CD4-positive, alpha-beta memory T cell (primary cell): ENCODE results near the gene CSE1L. TPM values are rescaled to one million over a fixed set of nuclear protein-coding genes. Genes with fewer than 3 reads are reported as not detected.
"Not testable (repeated sequence)": the region's sequence is repeated elsewhere in the genome, so short reads cannot be mapped to it uniquely, and the experiment has no call there.

ENCODE experiments used
- CTCF ChIA-PET: fragments of 350-600 bp; sonication (Branson Sonifier 250); formaldehyde crosslinking; loops from one replicate; lab custom pipeline; 2021; ENCODE audit warnings: inconsistent platforms; ENCODE audit not compliant: partially characterized antibody; lab: Charles Lee
- POLR2A ChIA-PET: fragments of 350-600 bp; sonication (Branson Sonifier 250); formaldehyde crosslinking; loops from one replicate; lab custom pipeline; 2021; ENCODE audit not compliant: partially characterized antibody; lab: Charles Lee
- DNase-seq, 5 donors: peaks; one replicate each; pipeline versions ENCODE4 v3.0.0 to v3.0.0-alpha.2; 2020 to 2022; ENCODE audit warnings: mixed read lengths in 1 of 5
- H3K27ac ChIP-seq: one replicate; pipeline ENCODE4 v1.7.0; 2013; ENCODE audit warnings: low read depth, low read length
- H3K27me3 ChIP-seq: 2 replicates; pipeline ENCODE4 v1.7.0; 2013; ENCODE audit warnings: mild to moderate bottlenecking, low read length, moderate library complexity; ENCODE audit not compliant: insufficient read depth
- H3K36me3 ChIP-seq: 2 replicates; pipeline ENCODE4 v1.7.0; 2013; ENCODE audit warnings: mild to moderate bottlenecking, low read length, moderate library complexity; ENCODE audit not compliant: insufficient read depth
- H3K4me1 ChIP-seq: 2 replicates; pipeline ENCODE4 v1.7.0; 2013; ENCODE audit warnings: mild to moderate bottlenecking, low read length, moderate library complexity; ENCODE audit not compliant: insufficient read depth
- H3K4me3 ChIP-seq, 2 donors: one replicate each; pipeline ENCODE4 v1.7.0; 2013; ENCODE audit warnings: low read length in 2 of 2, mild to moderate bottlenecking in 1 of 2
- H3K9me3 ChIP-seq, 2 donors: one replicate each; pipeline ENCODE4 v1.7.0; 2013; ENCODE audit warnings: low read length in 2 of 2, control low read depth in 1 of 2; ENCODE audit not compliant: control insufficient read depth in 1 of 2
- H3K27ac Mint-ChIP-seq, 7 donors: one replicate each; pipeline ENCODE4 v1.8.0; 2020 to 2021; ENCODE audit warnings: mixed read lengths in 7 of 7, mild to moderate bottlenecking in 6 of 7, inconsistent platforms in 3 of 7, moderate library complexity in 3 of 7
- H3K27me3 Mint-ChIP-seq, 2 donors: one replicate each; pipeline ENCODE4 v1.8.0; 2020 to 2021; ENCODE audit warnings: mixed read lengths in 2 of 2
- H3K36me3 Mint-ChIP-seq, 2 donors: one replicate each; pipeline ENCODE4 v1.8.0; 2020 to 2021; ENCODE audit warnings: mixed read lengths in 2 of 2, inconsistent platforms in 1 of 2, mild to moderate bottlenecking in 1 of 2
- H3K4me1 Mint-ChIP-seq, 4 donors: one replicate each; pipeline ENCODE4 v1.8.0; 2020 to 2021; ENCODE audit warnings: mixed read lengths in 4 of 4, mild to moderate bottlenecking in 1 of 4
- H3K4me3 Mint-ChIP-seq, 8 donors: one replicate each; pipeline ENCODE4 v1.8.0; 2020 to 2021; ENCODE audit warnings: mixed read lengths in 8 of 8, mild to moderate bottlenecking in 7 of 8, moderate library complexity in 6 of 8, inconsistent platforms in 3 of 8
- H3K9me3 Mint-ChIP-seq, 8 donors: one replicate each; pipeline ENCODE4 v1.8.0; 2020 to 2021; ENCODE audit warnings: mixed read lengths in 8 of 8, mild to moderate bottlenecking in 5 of 8, inconsistent platforms in 3 of 8, moderate library complexity in 1 of 8
- intact Hi-C: fragments of 100-400 bp; cut with micrococcal nuclease; formaldehyde crosslinking; loops from one replicate; pipeline ENCODE4 v1.15.1; 2023
- polyA plus RNA-seq, 2 donors: library from polyadenylated mRNA; unstranded; fragments of 300-500 nt; fragmentation: Illumina TruSeq; gene quantifications; one replicate each; pipeline ENCODE4 v1.2.3, GENCODE V29; 2021
- total RNA-seq, 2 experiments: library from RNA; stranded (reverse); gene quantifications; one replicate each; pipeline ENCODE4 v1.2.3, GENCODE V29; 2021

CSE1L gene
- total and polyA plus RNA-seq, 4 experiments from 2014 or later, result 24.1 to 45.8 (median 40.9) TPM

DNA sequence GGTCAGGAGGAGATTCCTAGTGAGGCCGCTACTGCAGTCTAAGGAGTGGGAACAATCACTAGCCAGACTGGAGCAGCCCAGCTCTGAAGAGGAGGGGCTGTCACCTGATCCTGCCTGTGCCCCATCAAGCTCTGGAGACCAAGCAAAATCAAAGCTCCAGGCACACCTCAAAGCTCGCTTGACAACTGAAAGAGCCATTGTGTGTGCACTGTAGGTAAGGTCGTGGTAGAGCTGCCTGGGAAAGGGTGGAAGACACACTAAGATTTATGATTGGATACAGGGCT is 58.2 kb downstream of the CSE1L start:
- CTCF ChIA-PET, result interaction anchor here (1.1 kb wide), 1 partner anchor 24 kb away, joined by 4 read pairs; no protein-coding TSS in a partner anchor
- Histone ChIP-seq H3K36me3 (peaks cover 14% of the 10 kb centered on the region), H3K4me1 (no peaks in the 10 kb centered on the region), H3K27ac (no peak overlapping the region), H3K27me3 (no peaks in the 10 kb centered on the region), H3K9me3 (no peaks in the 10 kb centered on the region), H3K4me3 (no peak overlapping the region)
- Mint-ChIP-seq H3K9me3 (no peaks in the 10 kb centered on the region), H3K36me3 (peaks cover 34 to 37% of the 10 kb centered on the region in 2 donors), H3K27me3 (no peaks in the 10 kb centered on the region), H3K4me1 (peaks cover 7 to 24% (median 12%) of the 10 kb centered on the region in 4 donors), H3K4me3 (no peak overlapping the region), H3K27ac (peak overlapping the region in 2 of 7 donors; percentile 60 to 77)
- POLR2A ChIA-PET, result no interaction called here
- DNase-seq, result no peak
- intact Hi-C loops, result no loop called here

DNA sequence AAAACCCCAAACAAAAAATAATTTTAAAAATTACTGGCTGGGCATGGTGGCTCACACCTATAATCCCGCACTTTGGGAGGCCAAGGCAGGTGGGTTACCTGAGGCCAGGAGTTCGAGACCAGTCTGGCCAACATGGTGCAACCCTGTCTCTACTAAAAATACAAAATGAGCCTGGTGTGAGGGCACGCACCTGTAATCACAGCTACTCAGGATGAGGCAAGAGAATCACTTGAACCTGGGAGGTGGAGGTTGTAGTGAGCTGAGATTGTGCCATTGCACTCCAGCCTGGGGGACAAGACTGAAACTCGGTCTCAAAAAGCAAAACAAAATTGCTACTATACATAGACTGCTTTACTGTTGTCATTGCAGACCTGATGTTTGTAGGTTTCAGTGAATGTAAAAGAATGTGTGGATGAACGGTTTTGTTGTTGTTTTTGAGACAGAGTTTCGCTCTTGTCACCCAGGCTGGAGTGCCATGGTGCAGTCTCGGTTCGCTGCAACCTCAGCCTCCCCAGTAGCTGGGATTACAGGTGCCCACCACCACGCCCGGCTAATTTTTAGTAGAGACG is 59.0 kb downstream of the CSE1L start:
- H3K9me3 Mint-ChIP-seq, H3K27me3 ChIP-seq, H3K27ac ChIP-seq, H3K4me3 Mint-ChIP-seq, H3K9me3 ChIP-seq, H3K4me3 ChIP-seq, DNase-seq, H3K4me1 ChIP-seq, H3K27me3 Mint-ChIP-seq, POLR2A ChIA-PET, intact Hi-C loops: not testable (repeated sequence)
- peak overlapping the region in 1 of 7 donors; percentile 16 for H3K27ac Mint-ChIP-seq
- H3K36me3 ChIP-seq, result peaks cover 14% of the 10 kb centered on the region
- CTCF ChIA-PET, result interaction anchor here (1.1 to 1.3 kb wide), 2 partner anchors 15 to 24 kb away, joined by 3 to 4 read pairs; no protein-coding TSS in a partner anchor
- H3K4me1 Mint-ChIP-seq, result peaks cover 7 to 24% (median 10%) of the 10 kb centered on the region in 4 donors
- H3K36me3 Mint-ChIP-seq, result peaks cover 34 to 38% of the 10 kb centered on the region in 2 donors

GRCh38 chr20:49106328-49106727 is 60.2 kb downstream of the CSE1L start:
- Mint-ChIP-seq H3K4me1 (peaks cover under 1 to 15% (median 3%) of the 10 kb centered on the region in 4 donors), H3K36me3 (peaks cover 38 to 39% of the 10 kb centered on the region in 2 donors), H3K27me3 (no peaks in the 10 kb centered on the region), H3K27ac (peak overlapping the region in 1 of 7 donors; percentile 57), H3K9me3 (no peaks in the 10 kb centered on the region), H3K4me3 (no peak overlapping the region)
- Histone ChIP-seq H3K27me3 (no peaks in the 10 kb centered on the region), H3K9me3 (no peaks in the 10 kb centered on the region), H3K36me3 (peaks cover 14% of the 10 kb centered on the region), H3K27ac (no peak overlapping the region), H3K4me1 (no peaks in the 10 kb centered on the region), H3K4me3 (no peak overlapping the region)
- DNase-seq, result no peak
- intact Hi-C loops, result no loop called here
- ChIA-PET POLR2A (no interaction called here), CTCF (interaction anchor here (1.2 kb wide), 1 partner anchor 26 kb away, joined by 4 read pairs; no protein-coding TSS in a partner anchor)

GRCh38 chr20:49110767-49111694 is 64.9 kb downstream of the CSE1L start:
- ChIA-PET CTCF (no interaction called here), POLR2A (interaction anchor here (1.4 kb wide), 1 partner anchor 77 kb away, joined by 3 read pairs; the partner anchor contains the start of gene STAU1)
- H3K27ac ChIP-seq, result no peak overlapping the region
- no peaks in the 10 kb centered on the region for H3K27me3 ChIP-seq
- peaks cover 34% of the 10 kb centered on the region for H3K36me3 ChIP-seq
- no peak overlapping the region for H3K4me3 ChIP-seq
- no peaks in the 10 kb centered on the region for H3K27me3 Mint-ChIP-seq
- H3K9me3 ChIP-seq, result no peaks in the 10 kb centered on the region
- H3K9me3 Mint-ChIP-seq, result no peaks in the 10 kb centered on the region
- DNase-seq, result no peak
- H3K4me3 Mint-ChIP-seq, result no peak overlapping the region
- peak overlapping the region in 5 of 7 donors; percentile 13 to 80 (median 23) for H3K27ac Mint-ChIP-seq
- H3K4me1 ChIP-seq, result no peaks in the 10 kb centered on the region
- H3K36me3 Mint-ChIP-seq, result peaks cover 42 to 45% of the 10 kb centered on the region in 2 donors
- intact Hi-C loops, result no loop called here
- H3K4me1 Mint-ChIP-seq, result peaks cover 0 to 4% (median 0%) of the 10 kb centered on the region in 4 donors

GRCh38 chr20:49112596-49113274 is 66.6 kb downstream of the CSE1L start:
- CTCF ChIA-PET, result interaction anchor here (0.6 to 1.0 kb wide), 2 partner anchors 105 to 117 kb away, joined by 3 read pairs; no protein-coding TSS in a partner anchor
- peaks cover 56 to 61% of the 10 kb centered on the region in 2 donors for H3K36me3 Mint-ChIP-seq

GRCh38 chr20:49115564-49115963 is 69.5 kb downstream of the CSE1L start:
- Mint-ChIP-seq H3K9me3 (no peaks in the 10 kb centered on the region), H3K4me3 (no peak overlapping the region), H3K36me3 (peaks cover 69 to 83% of the 10 kb centered on the region in 2 donors), H3K27ac (peak overlapping the region in 3 of 7 donors; percentile 31 to 51 (median 47)), H3K27me3 (no peaks in the 10 kb centered on the region), H3K4me1 (peaks cover 0 to 1% (median 0%) of the 10 kb centered on the region in 4 donors)
- ChIA-PET CTCF (no interaction called here), POLR2A (no interaction called here)
- H3K36me3 ChIP-seq, result peaks cover 77% of the 10 kb centered on the region
- intact Hi-C loops, result no loop called here
- no peak overlapping the region for H3K27ac ChIP-seq
- no peaks in the 10 kb centered on the region for H3K9me3 ChIP-seq
- no peak for DNase-seq
- no peak overlapping the region for H3K4me3 ChIP-seq
- H3K4me1 ChIP-seq, result no peaks in the 10 kb centered on the region
- H3K27me3 ChIP-seq, result no peaks in the 10 kb centered on the region

More at GRCh38 chr20:49112596-49113274, 66.6 kb downstream of the CSE1L start:
- H3K4me1 ChIP-seq, result no peaks in the 10 kb centered on the region
- no peak overlapping the region for H3K27ac ChIP-seq
- DNase-seq, result no peak
- POLR2A ChIA-PET, result no interaction called here
- H3K9me3 Mint-ChIP-seq, result no peaks in the 10 kb centered on the region
- no peaks in the 10 kb centered on the region for H3K27me3 ChIP-seq
- H3K9me3 ChIP-seq, result no peaks in the 10 kb centered on the region
- peaks cover 0 to 4% (median 0%) of the 10 kb centered on the region in 4 donors for H3K4me1 Mint-ChIP-seq
- no peaks in the 10 kb centered on the region for H3K27me3 Mint-ChIP-seq
- peaks cover 50% of the 10 kb centered on the region for H3K36me3 ChIP-seq
- H3K4me3 Mint-ChIP-seq, result no peak overlapping the region
- peak overlapping the region in 3 of 7 donors; percentile 24 to 48 (median 32) for H3K27ac Mint-ChIP-seq
- no peak overlapping the region for H3K4me3 ChIP-seq
- intact Hi-C loops, result no loop called here
